Mesenchymal stem cell (in vitro differentiated cells and primary cell): ENCODE data around the gene MYO9A.

Experiments
- DNase-seq: peaks from one replicate; pipeline ENCODE4 v3.0.0-alpha.2; 2013
- H2AFZ ChIP-seq: one replicate; pipeline ENCODE4 v1.6.1; 2013; ENCODE audit warnings: low read depth, mild to moderate bottlenecking, control low read depth, inconsistent platforms, low read length, moderate library complexity
- H2AK5ac ChIP-seq: 2 replicates; pipeline ENCODE4 v1.6.1; 2013; ENCODE audit warnings: low read length, moderate library complexity, mild to moderate bottlenecking, inconsistent platforms; ENCODE audit not compliant: severe bottlenecking
- H2BK120ac ChIP-seq: one replicate; pipeline ENCODE4 v1.6.1; 2013; ENCODE audit warnings: low read depth, mild to moderate bottlenecking, inconsistent platforms, low read length, moderate library complexity
- H2BK12ac ChIP-seq, 2 experiments: one replicate each; pipeline ENCODE4 v1.6.1; 2013; ENCODE audit warnings: inconsistent platforms in 2 of 2, low read length in 2 of 2, mild to moderate bottlenecking in 2 of 2, moderate library complexity in 2 of 2, control low read depth in 1 of 2
- H2BK15ac ChIP-seq: one replicate; pipeline ENCODE4 v1.6.1; 2013; ENCODE audit warnings: mild to moderate bottlenecking, low read depth, inconsistent platforms; ENCODE audit not compliant: poor library complexity, severe bottlenecking
- H2BK5ac ChIP-seq: 2 replicates; pipeline ENCODE4 v1.6.1; 2013; ENCODE audit warnings: low read depth, mild to moderate bottlenecking, low read length, control low read depth, inconsistent platforms; ENCODE audit not compliant: poor library complexity, severe bottlenecking
- H3K14ac ChIP-seq, 2 experiments: one replicate each; pipeline ENCODE4 v1.6.1; 2013; ENCODE audit warnings: inconsistent platforms in 2 of 2, low read length in 2 of 2, control low read depth in 1 of 2, mild to moderate bottlenecking in 1 of 2, moderate library complexity in 1 of 2
- H3K18ac ChIP-seq, 2 experiments: one replicate each; pipeline ENCODE4 v1.6.1; 2013; ENCODE audit warnings: inconsistent platforms in 2 of 2, low read length in 2 of 2, control low read depth in 1 of 2, low read depth in 1 of 2, mild to moderate bottlenecking in 1 of 2
- H3K23ac ChIP-seq, 2 experiments: one replicate each; pipeline ENCODE4 v1.6.1; 2013; ENCODE audit warnings: inconsistent platforms in 2 of 2, low read length in 2 of 2, mild to moderate bottlenecking in 2 of 2, moderate library complexity in 2 of 2, control low read depth in 1 of 2
- H3K27ac ChIP-seq: 2 replicates; pipeline ENCODE4 v1.5.1; 2013; ENCODE audit warnings: mild to moderate bottlenecking, moderate library complexity, low read length, control low read depth, inconsistent platforms; ENCODE audit not compliant: poor library complexity, severe bottlenecking
- H3K27me3 ChIP-seq, 2 experiments: 2 replicates each; pipeline versions ENCODE4 v1.6.1 to v1.7.0; 2013; ENCODE audit warnings: low read length in 2 of 2, mild to moderate bottlenecking in 2 of 2, moderate library complexity in 2 of 2, control low read depth in 1 of 2, inconsistent platforms in 1 of 2; ENCODE audit not compliant: control insufficient read depth in 1 of 2, insufficient read depth in 1 of 2
- H3K36me3 ChIP-seq, 2 experiments: 2 replicates each; pipeline versions ENCODE4 v1.6.1 to v1.7.0; 2013; ENCODE audit warnings: low read length in 2 of 2, control low read depth in 1 of 2, inconsistent platforms in 1 of 2, low read depth in 1 of 2, mild to moderate bottlenecking in 1 of 2; ENCODE audit not compliant: insufficient read depth in 2 of 2, control insufficient read depth in 1 of 2
- H3K4ac ChIP-seq, 2 experiments: one replicate each; pipeline ENCODE4 v1.6.1; 2013; ENCODE audit warnings: inconsistent platforms in 2 of 2, low read length in 2 of 2, mild to moderate bottlenecking in 2 of 2, moderate library complexity in 2 of 2, control low read depth in 1 of 2, low read depth in 1 of 2
- H3K4me1 ChIP-seq: 2 replicates; pipeline ENCODE4 v1.6.1; 2013; ENCODE audit warnings: low read depth, low read length, control low read depth; ENCODE audit not compliant: control insufficient read depth, insufficient read depth
- H3K4me2 ChIP-seq: 2 replicates; pipeline ENCODE4 v1.6.1; 2013; ENCODE audit warnings: low read length, mild to moderate bottlenecking, inconsistent platforms; ENCODE audit not compliant: poor library complexity, severe bottlenecking
- H3K4me3 ChIP-seq, 2 experiments: 2 replicates each; pipeline versions ENCODE4 v1.5.1 to v1.7.0; 2013; ENCODE audit warnings: low read length in 2 of 2, mild to moderate bottlenecking in 2 of 2, control low read depth in 1 of 2, low read depth in 1 of 2; ENCODE audit not compliant: insufficient read depth in 1 of 2
- H3K79me1 ChIP-seq: replicated peaks from 2 replicates; pipeline ENCODE4 v1.6.1; 2013; ENCODE audit warnings: mild to moderate bottlenecking, control low read depth, low read length, inconsistent platforms; ENCODE audit not compliant: poor library complexity, severe bottlenecking
- H3K9ac ChIP-seq: 2 replicates; pipeline ENCODE4 v1.7.0; 2013; ENCODE audit warnings: mild to moderate bottlenecking, low read length, moderate library complexity
- H3K9me3 ChIP-seq: 2 replicates; pipeline ENCODE4 v1.7.0; 2013; ENCODE audit warnings: mild to moderate bottlenecking, low read length; ENCODE audit not compliant: control insufficient read depth
- H4K8ac ChIP-seq: one replicate; pipeline ENCODE4 v1.6.1; 2013; ENCODE audit warnings: inconsistent platforms, mild to moderate bottlenecking, low read length, moderate library complexity
- H4K91ac ChIP-seq: one replicate; pipeline ENCODE4 v1.6.1; 2013; ENCODE audit warnings: mild to moderate bottlenecking, low read length, inconsistent platforms
- WGBS: methylation state at CpG from one replicate; pipeline ENCODE4 v1.1.7; 2013; ENCODE audit warnings: mixed read lengths; 5-methylcytosine and 5-hydroxymethylcytosine counted together

MYO9A gene

GRCh38 chr15:71889385-71889784 is 228.6 kb downstream of the MYO9A start:
- Histone ChIP-seq H3K18ac (no peak overlapping the region), H3K4me2 (no peak overlapping the region), H2BK12ac (no peak overlapping the region), H3K9ac (no peak overlapping the region), H2AK5ac (no peak overlapping the region), H3K27ac (no peak overlapping the region), H3K14ac (no peak overlapping the region), H3K4me1 (peaks cover 2% of the 10 kb centered on the region), H2AFZ (no peak overlapping the region), H3K9me3 (no peaks in the 10 kb centered on the region), H3K79me1 (no peaks in the 10 kb centered on the region), H3K4ac (no peak overlapping the region), H4K91ac (no peak overlapping the region), H3K27me3 (no peaks in the 10 kb centered on the region), H3K36me3 (peaks cover 3 to 75% of the 10 kb centered on the region in 2 experiments), H2BK5ac (no peak overlapping the region), H2BK15ac (no peak overlapping the region), H3K4me3 (no peak overlapping the region), H4K8ac (no peak overlapping the region), H2BK120ac (no peak overlapping the region), H3K23ac (no peak overlapping the region)
- no peak for DNase-seq

GRCh38 chr15:71888797-71889196 is 229.2 kb downstream of the MYO9A start:
- DNase-seq = no peak
- 100% methylated on average over 1 of the region's 1 CpG for WGBS

DNA sequence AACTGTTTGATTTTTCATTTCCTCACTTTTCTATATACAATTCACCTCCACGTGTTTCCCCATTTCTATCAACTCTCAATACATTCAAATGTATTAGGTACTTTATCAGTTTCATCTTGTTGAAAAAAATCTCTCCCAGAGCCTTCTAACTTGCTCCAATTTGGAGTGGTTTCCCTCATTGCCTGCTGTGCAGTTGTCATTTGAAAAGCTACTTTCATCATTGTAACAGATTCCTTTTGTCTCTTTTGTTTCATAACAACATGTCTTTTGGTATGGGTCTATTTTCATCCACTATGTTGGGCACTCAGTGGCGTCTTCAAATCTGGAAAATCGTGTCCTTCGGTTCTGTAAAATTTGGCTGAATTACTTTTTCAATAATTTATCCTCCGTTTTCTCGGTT is 232.6 kb downstream of the MYO9A start:
- Histone ChIP-seq H2BK15ac (no peak overlapping the region), H3K9me3 (no peaks in the 10 kb centered on the region), H3K4ac (no peak overlapping the region), H3K18ac (no peak overlapping the region), H3K23ac (no peak overlapping the region), H2BK12ac (no peak overlapping the region), H3K27ac (no peak overlapping the region), H3K27me3 (no peaks in the 10 kb centered on the region), H2AK5ac (no peak overlapping the region), H3K36me3 (peaks cover 5 to 85% of the 10 kb centered on the region in 2 experiments), H3K4me1 (no peaks in the 10 kb centered on the region), H4K91ac (no peak overlapping the region), H3K4me3 (no peak overlapping the region), H2AFZ (no peak overlapping the region), H4K8ac (no peak overlapping the region), H3K4me2 (no peak overlapping the region), H3K79me1 (no peaks in the 10 kb centered on the region), H2BK5ac (no peak overlapping the region), H3K14ac (no peak overlapping the region), H2BK120ac (no peak overlapping the region), H3K9ac (no peak overlapping the region)
- DNase-seq = no peak
- WGBS = 95% methylated on average over 6 of the region's 6 CpGs

More at GRCh38 chr15:71888797-71889196, 229.2 kb downstream of the MYO9A start:
- Histone ChIP-seq H3K4me1 (no peaks in the 10 kb centered on the region), H4K91ac (no peak overlapping the region), H3K4me2 (no peak overlapping the region), H3K14ac (no peak overlapping the region), H2AFZ (no peak overlapping the region), H3K36me3 (peaks cover 3 to 81% of the 10 kb centered on the region in 2 experiments), H2BK15ac (no peak overlapping the region), H3K4me3 (no peak overlapping the region), H3K27ac (no peak overlapping the region), H2BK12ac (no peak overlapping the region), H2BK120ac (no peak overlapping the region), H2AK5ac (no peak overlapping the region), H3K9me3 (no peaks in the 10 kb centered on the region), H2BK5ac (no peak overlapping the region), H3K4ac (no peak overlapping the region), H3K23ac (no peak overlapping the region), H3K79me1 (no peaks in the 10 kb centered on the region), H3K27me3 (no peaks in the 10 kb centered on the region), H3K18ac (no peak overlapping the region), H3K9ac (no peak overlapping the region), H4K8ac (no peak overlapping the region)

GRCh38 chr15:71883447-71883846 is 234.5 kb downstream of the MYO9A start:
- WGBS = 100% methylated on average over 1 of the region's 1 CpG
- H2BK12ac ChIP-seq = no peak overlapping the region
- H3K9me3 ChIP-seq = no peaks in the 10 kb centered on the region

More at GRCh38 chr15:71883447-71883846, 234.5 kb downstream of the MYO9A start:
- Histone ChIP-seq H3K18ac (no peak overlapping the region), H2AFZ (no peak overlapping the region), H3K27ac (no peak overlapping the region), H2AK5ac (no peak overlapping the region), H3K4me1 (no peaks in the 10 kb centered on the region), H3K14ac (no peak overlapping the region), H3K23ac (no peak overlapping the region), H3K4me2 (no peak overlapping the region), H3K4ac (no peak overlapping the region), H3K79me1 (no peaks in the 10 kb centered on the region), H2BK5ac (no peak overlapping the region), H3K4me3 (no peak overlapping the region), H2BK15ac (no peak overlapping the region), H2BK120ac (no peak overlapping the region), H3K9ac (no peak overlapping the region), H3K27me3 (no peaks in the 10 kb centered on the region), H4K91ac (no peak overlapping the region), H3K36me3 (peaks cover 5 to 93% of the 10 kb centered on the region in 2 experiments), H4K8ac (no peak overlapping the region)
- DNase-seq = no peak
